T-helper 1 cell treated with Interleukin-12 subunit alpha and Interleukin-12 subunit beta and Interleukin-4 antibody, amounts not matched to agents 30 μg/mL and 1 μg/mL, for 36 hours (primary cell): ENCODE results near the gene OR5B3.
"Not testable (repeated sequence)": the region's sequence is repeated elsewhere in the genome, so short reads cannot be mapped to it uniquely, and the experiment has no call there.

Source experiments
- H3K27ac Mint-ChIP-seq: one replicate; pipeline ENCODE4 v1.8.0; 2021; ENCODE audit warnings: mild to moderate bottlenecking, mixed read lengths
- H3K27me3 Mint-ChIP-seq: one replicate; pipeline ENCODE4 v1.8.0; 2021; ENCODE audit warnings: low read depth, mixed read lengths
- H3K36me3 Mint-ChIP-seq: one replicate; pipeline ENCODE4 v1.8.0; 2021; ENCODE audit warnings: low read depth, mixed read lengths
- H3K4me1 Mint-ChIP-seq: one replicate; pipeline ENCODE4 v1.8.0; 2021; ENCODE audit warnings: low read depth, mixed read lengths
- H3K4me3 Mint-ChIP-seq: one replicate; pipeline ENCODE4 v1.8.0; 2021; ENCODE audit warnings: mild to moderate bottlenecking, moderate library complexity, mixed read lengths
- H3K9me3 Mint-ChIP-seq: one replicate; pipeline ENCODE4 v1.8.0; 2021; ENCODE audit warnings: mixed read lengths

The OR5B3 gene

GRCh38 chr11:58406774-58407173, at the start of gene OR5B3:
Gene OR5B3 (minus strand): TSS chr11:58406874. CDS start chr11:58403409, 3,465 bp downstream.
- Mint-ChIP-seq H3K27me3 (no peaks in the 10 kb centered on the region), H3K4me1 (no peaks in the 10 kb centered on the region), H3K9me3 (peaks cover 26% of the 10 kb centered on the region), H3K36me3 (no peaks in the 10 kb centered on the region), H3K4me3 (no peak within 1 kb of the TSS), H3K27ac (no peak within 1 kb of the TSS)

- no peak overlapping the region for H3K27ac Mint-ChIP-seq
- no peaks in the 10 kb centered on the region for H3K36me3 Mint-ChIP-seq
- H3K4me1 Mint-ChIP-seq: no peaks in the 10 kb centered on the region
- H3K27me3 Mint-ChIP-seq: no peaks in the 10 kb centered on the region
- H3K9me3 Mint-ChIP-seq: no peaks in the 10 kb centered on the region
- H3K4me3 Mint-ChIP-seq: no peak overlapping the region
Observed at GRCh38 chr11:58451585-58451984, 44.9 kb upstream of the OR5B3 start.

- H3K4me3 Mint-ChIP-seq: no peak overlapping the region
- no peaks in the 10 kb centered on the region for H3K36me3 Mint-ChIP-seq
- H3K9me3 Mint-ChIP-seq: no peaks in the 10 kb centered on the region
- no peaks in the 10 kb centered on the region for H3K4me1 Mint-ChIP-seq
- H3K27me3 Mint-ChIP-seq: no peaks in the 10 kb centered on the region
- no peak overlapping the region for H3K27ac Mint-ChIP-seq
Observed at GRCh38 chr11:58446294-58446693, 39.6 kb upstream of the OR5B3 start.

- no peaks in the 10 kb centered on the region for H3K36me3 Mint-ChIP-seq
- H3K27me3 Mint-ChIP-seq: no peaks in the 10 kb centered on the region
- H3K9me3 Mint-ChIP-seq: no peaks in the 10 kb centered on the region
- H3K4me3 Mint-ChIP-seq: no peak overlapping the region
- H3K4me1 Mint-ChIP-seq: no peaks in the 10 kb centered on the region
- H3K27ac Mint-ChIP-seq: no peak overlapping the region
Observed at GRCh38 chr11:58444300-58444699, 37.6 kb upstream of the OR5B3 start.

GRCh38 chr11:58442136-58442535, 35.5 kb upstream of the OR5B3 start, which contains the start of gene OR5B12:
Gene OR5B12 (minus strand): TSS chr11:58442236. CDS start chr11:58440151, 2,085 bp downstream.
- H3K27me3 Mint-ChIP-seq: no peaks in the 10 kb centered on the region
- no peaks in the 10 kb centered on the region for H3K36me3 Mint-ChIP-seq
- H3K9me3 Mint-ChIP-seq: no peaks in the 10 kb centered on the region
- no peak within 1 kb of the TSS for H3K4me3 Mint-ChIP-seq
- H3K4me1 Mint-ChIP-seq: no peaks in the 10 kb centered on the region
- no peak within 1 kb of the TSS for H3K27ac Mint-ChIP-seq

- Mint-ChIP-seq H3K9me3 (no peaks in the 10 kb centered on the region), H3K4me1 (no peaks in the 10 kb centered on the region), H3K27me3 (no peaks in the 10 kb centered on the region), H3K36me3 (no peaks in the 10 kb centered on the region), H3K4me3 (no peak overlapping the region), H3K27ac (no peak overlapping the region)
Observed at GRCh38 chr11:58438486-58438885, 31.8 kb upstream of the OR5B3 start.

GRCh38 chr11:58434217-58434616, 27.5 kb upstream of the OR5B3 start:
- H3K36me3 Mint-ChIP-seq: no peaks in the 10 kb centered on the region
- no peaks in the 10 kb centered on the region for H3K9me3 Mint-ChIP-seq
- no peaks in the 10 kb centered on the region for H3K27me3 Mint-ChIP-seq
- no peak overlapping the region for H3K4me3 Mint-ChIP-seq
- H3K4me1 Mint-ChIP-seq: no peaks in the 10 kb centered on the region
- no peak overlapping the region for H3K27ac Mint-ChIP-seq

- Mint-ChIP-seq H3K36me3 (no peaks in the 10 kb centered on the region), H3K9me3 (peaks cover 4% of the 10 kb centered on the region), H3K27ac (no peak overlapping the region), H3K4me1 (no peaks in the 10 kb centered on the region), H3K4me3 (no peak overlapping the region), H3K27me3 (no peaks in the 10 kb centered on the region)
Observed at GRCh38 chr11:58433638-58434203, 27.0 kb upstream of the OR5B3 start.

GRCh38 chr11:58429273-58429672, 22.6 kb upstream of the OR5B3 start:
- no peak overlapping the region for H3K4me3 Mint-ChIP-seq
- no peaks in the 10 kb centered on the region for H3K36me3 Mint-ChIP-seq
- no peaks in the 10 kb centered on the region for H3K27me3 Mint-ChIP-seq

GRCh38 chr11:58428021-58428420, 21.3 kb upstream of the OR5B3 start, which contains the start of gene OR5B2:
Gene OR5B2 (minus strand): TSS chr11:58428121. CDS start chr11:58423261, 4,860 bp downstream.
- H3K4me3 Mint-ChIP-seq: no peak within 1 kb of the TSS
- H3K9me3 Mint-ChIP-seq: peaks cover 5% of the 10 kb centered on the region
- no peaks in the 10 kb centered on the region for H3K4me1 Mint-ChIP-seq
- H3K27me3 Mint-ChIP-seq: no peaks in the 10 kb centered on the region
- no peak within 1 kb of the TSS for H3K27ac Mint-ChIP-seq
- H3K36me3 Mint-ChIP-seq: no peaks in the 10 kb centered on the region

More at GRCh38 chr11:58429273-58429672, 22.6 kb upstream of the OR5B3 start:
- no peaks in the 10 kb centered on the region for H3K4me1 Mint-ChIP-seq
- peaks cover 5% of the 10 kb centered on the region for H3K9me3 Mint-ChIP-seq
- no peak overlapping the region for H3K27ac Mint-ChIP-seq

- H3K36me3 Mint-ChIP-seq, H3K4me3 Mint-ChIP-seq, H3K27ac Mint-ChIP-seq, H3K27me3 Mint-ChIP-seq, H3K9me3 Mint-ChIP-seq, H3K4me1 Mint-ChIP-seq: not testable (repeated sequence)
Observed at GRCh38 chr11:58399622-58400021, 7.1 kb downstream of the OR5B3 start.

- no peak overlapping the region for H3K27ac Mint-ChIP-seq
- H3K27me3 Mint-ChIP-seq: no peaks in the 10 kb centered on the region
- no peaks in the 10 kb centered on the region for H3K4me1 Mint-ChIP-seq
- peaks cover 9% of the 10 kb centered on the region for H3K9me3 Mint-ChIP-seq
- no peaks in the 10 kb centered on the region for H3K36me3 Mint-ChIP-seq
- no peak overlapping the region for H3K4me3 Mint-ChIP-seq
Observed at GRCh38 chr11:58395581-58395980, 11.1 kb downstream of the OR5B3 start.

GRCh38 chr11:58394195-58394594, 12.5 kb downstream of the OR5B3 start:
- no peak overlapping the region for H3K27ac Mint-ChIP-seq

GRCh38 chr11:58392746-58393145, 13.9 kb downstream of the OR5B3 start:
- Mint-ChIP-seq H3K4me1 (no peaks in the 10 kb centered on the region), H3K27me3 (no peaks in the 10 kb centered on the region), H3K9me3 (peaks cover 9% of the 10 kb centered on the region), H3K4me3 (no peak overlapping the region), H3K36me3 (no peaks in the 10 kb centered on the region), H3K27ac (no peak overlapping the region)

More at GRCh38 chr11:58394195-58394594, 12.5 kb downstream of the OR5B3 start:
- no peaks in the 10 kb centered on the region for H3K4me1 Mint-ChIP-seq
- H3K4me3 Mint-ChIP-seq: no peak overlapping the region
- H3K9me3 Mint-ChIP-seq: peaks cover 9% of the 10 kb centered on the region
- no peaks in the 10 kb centered on the region for H3K27me3 Mint-ChIP-seq
- H3K36me3 Mint-ChIP-seq: no peaks in the 10 kb centered on the region

- H3K4me1 Mint-ChIP-seq: no peaks in the 10 kb centered on the region
- no peaks in the 10 kb centered on the region for H3K27me3 Mint-ChIP-seq
- H3K4me3 Mint-ChIP-seq: no peak overlapping the region
- H3K9me3 Mint-ChIP-seq: peaks cover 9% of the 10 kb centered on the region
- no peaks in the 10 kb centered on the region for H3K36me3 Mint-ChIP-seq
- H3K27ac Mint-ChIP-seq: no peak overlapping the region
Observed at GRCh38 chr11:58391879-58392278, 14.8 kb downstream of the OR5B3 start.
